ENCODE data around the gene BRD2. TPM values are rescaled to one million over a fixed set of nuclear protein-coding genes. Genes with fewer than 3 reads are reported as not detected.
A peak's percentile ranks its signal among the peaks of the same experiment; 100 is the strongest.

The BRD2 gene
- total RNA-seq, 1 donor from 2014 or later, result 166 TPM

DNA sequence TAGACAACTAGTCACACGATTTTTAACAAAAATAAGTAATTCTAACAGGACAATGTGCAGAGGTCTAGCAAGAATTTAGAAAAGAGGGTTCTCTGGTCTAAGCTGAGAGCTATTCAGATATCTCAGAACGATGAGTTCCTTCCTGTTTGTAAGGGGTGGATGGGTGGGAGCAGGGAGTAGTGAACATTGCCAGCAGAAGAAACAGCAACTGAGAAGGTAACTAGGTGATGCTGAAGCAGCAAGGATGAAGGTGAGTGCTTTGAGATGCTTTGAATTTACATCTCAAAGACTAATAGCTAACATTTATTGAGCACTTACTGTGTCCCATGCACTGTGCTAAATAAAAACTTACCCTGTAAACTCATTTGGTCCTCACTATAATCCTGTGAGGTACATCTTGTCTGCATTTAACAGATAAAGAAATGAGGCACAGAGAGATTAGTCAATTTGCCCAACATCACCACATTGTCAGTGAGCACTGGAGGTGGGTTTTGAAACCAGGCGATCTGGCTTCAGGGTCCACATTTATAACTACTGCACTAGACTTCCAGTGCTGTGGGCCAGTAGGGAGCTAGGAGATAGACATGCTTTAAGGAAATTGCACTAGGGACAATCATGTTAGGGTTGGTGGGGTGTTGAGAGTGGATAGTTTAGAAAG, 15.7 kb downstream of the BRD2 start:
- Mint-ChIP-seq H3K27ac (ENCODE audit: unreplicated experiment) (peak overlapping the region; percentile 24), H3K4me1 (ENCODE audit: unreplicated experiment) (peaks cover 1% of the 10 kb centered on the region), H3K27me3 (ENCODE audit: unreplicated experiment) (peaks cover 22% of the 10 kb centered on the region), H3K9me3 (ENCODE audit: unreplicated experiment) (no peaks in the 10 kb centered on the region), H3K36me3 (ENCODE audit: unreplicated experiment) (peaks cover 26% of the 10 kb centered on the region), H3K4me3 (ENCODE audit: unreplicated experiment) (no peak overlapping the region)
- TF ChIP-seq, protein P1, sequence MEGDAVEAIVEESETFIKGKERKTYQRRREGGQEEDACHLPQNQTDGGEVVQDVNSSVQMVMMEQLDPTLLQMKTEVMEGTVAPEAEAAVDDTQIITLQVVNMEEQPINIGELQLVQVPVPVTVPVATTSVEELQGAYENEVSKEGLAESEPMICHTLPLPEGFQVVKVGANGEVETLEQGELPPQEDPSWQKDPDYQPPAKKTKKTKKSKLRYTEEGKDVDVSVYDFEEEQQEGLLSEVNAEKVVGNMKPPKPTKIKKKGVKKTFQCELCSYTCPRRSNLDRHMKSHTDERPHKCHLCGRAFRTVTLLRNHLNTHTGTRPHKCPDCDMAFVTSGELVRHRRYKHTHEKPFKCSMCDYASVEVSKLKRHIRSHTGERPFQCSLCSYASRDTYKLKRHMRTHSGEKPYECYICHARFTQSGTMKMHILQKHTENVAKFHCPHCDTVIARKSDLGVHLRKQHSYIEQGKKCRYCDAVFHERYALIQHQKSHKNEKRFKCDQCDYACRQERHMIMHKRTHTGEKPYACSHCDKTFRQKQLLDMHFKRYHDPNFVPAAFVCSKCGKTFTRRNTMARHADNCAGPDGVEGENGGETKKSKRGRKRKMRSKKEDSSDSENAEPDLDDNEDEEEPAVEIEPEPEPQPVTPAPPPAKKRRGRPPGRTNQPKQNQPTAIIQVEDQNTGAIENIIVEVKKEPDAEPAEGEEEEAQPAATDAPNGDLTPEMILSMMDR (IDR thresholded peaks at IDR 0.05), result no peak
- DNase-seq (ENCODE audit: extremely low spot score, unreplicated experiment), result no peak

DNA sequence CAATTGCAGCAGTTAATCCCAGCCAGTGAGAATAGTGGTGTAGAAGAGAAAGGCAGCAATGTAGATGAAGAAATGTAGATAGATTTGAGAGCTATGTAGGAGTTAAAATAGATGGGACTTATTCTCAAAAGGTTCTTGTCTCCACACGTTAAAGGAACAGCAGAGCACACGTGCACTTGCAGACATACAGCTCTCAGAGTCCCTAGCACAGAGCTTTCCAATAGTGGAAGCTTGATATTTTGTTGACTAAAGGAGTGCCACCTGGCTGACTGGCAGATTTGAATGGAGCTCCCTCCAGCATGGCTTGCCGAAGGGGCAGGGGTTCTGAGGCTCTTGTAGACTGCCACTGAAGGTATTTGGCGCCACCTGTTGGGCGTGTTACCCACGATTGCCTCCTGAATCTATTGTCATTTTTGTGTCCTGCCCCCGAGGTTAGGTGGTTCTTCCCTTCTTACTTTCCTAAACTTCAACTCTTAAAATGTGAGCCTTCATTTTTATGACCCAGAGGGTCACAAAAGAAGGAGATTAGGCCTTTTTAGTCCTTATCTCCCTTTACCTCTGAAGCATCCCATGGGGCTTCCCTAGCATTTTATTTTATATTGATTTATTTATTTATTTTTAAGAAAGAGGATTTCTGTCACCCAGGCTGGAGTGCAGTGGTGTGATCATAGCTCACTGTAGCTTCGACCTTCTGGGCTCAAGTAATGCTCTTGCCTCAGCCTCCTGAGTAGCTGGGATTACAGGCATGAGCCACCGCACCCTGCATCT, 16.4 kb downstream of the BRD2 start:
- no peak overlapping the region for H3K4me3 Mint-ChIP-seq (ENCODE audit: unreplicated experiment)
- DNase-seq (ENCODE audit: extremely low spot score, unreplicated experiment), result peak; percentile 91
- H3K27ac Mint-ChIP-seq (ENCODE audit: unreplicated experiment), result no peak overlapping the region
- H3K9me3 Mint-ChIP-seq (ENCODE audit: unreplicated experiment), result no peaks in the 10 kb centered on the region
- H3K36me3 Mint-ChIP-seq (ENCODE audit: unreplicated experiment), result peaks cover 22% of the 10 kb centered on the region
- H3K4me1 Mint-ChIP-seq (ENCODE audit: unreplicated experiment), result peaks cover 1% of the 10 kb centered on the region
- TF ChIP-seq, protein P1 (IDR thresholded peaks at IDR 0.05), result peak; percentile 93
- H3K27me3 Mint-ChIP-seq (ENCODE audit: unreplicated experiment), result peaks cover 28% of the 10 kb centered on the region

DNA sequence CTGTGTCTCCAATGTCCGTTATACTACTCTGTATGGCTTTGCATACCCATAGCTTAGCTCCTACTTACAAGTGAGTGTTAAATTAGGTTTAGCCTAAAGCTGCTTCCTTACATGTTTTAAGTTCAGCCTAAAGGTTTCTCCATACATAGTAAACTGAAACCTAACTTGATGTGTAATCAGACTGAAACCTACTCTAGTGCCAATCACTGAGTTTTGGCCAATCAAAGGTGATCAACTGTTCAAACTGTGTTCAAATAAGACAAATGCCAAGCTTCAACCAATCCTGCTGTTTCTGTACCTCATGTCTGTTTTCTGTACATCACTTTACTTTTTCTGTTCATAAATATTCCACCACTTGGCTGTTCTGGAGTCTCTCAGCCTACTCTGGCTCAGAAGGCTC, 21.0 kb downstream of the BRD2 start:
- Mint-ChIP-seq H3K9me3 (ENCODE audit: unreplicated experiment) (peaks cover 6% of the 10 kb centered on the region), H3K4me3 (ENCODE audit: unreplicated experiment) (no peak overlapping the region), H3K4me1 (ENCODE audit: unreplicated experiment) (no peaks in the 10 kb centered on the region), H3K27me3 (ENCODE audit: unreplicated experiment) (peaks cover 57% of the 10 kb centered on the region), H3K27ac (ENCODE audit: unreplicated experiment) (no peak overlapping the region), H3K36me3 (ENCODE audit: unreplicated experiment) (no peaks in the 10 kb centered on the region)
- TF ChIP-seq, protein P1 (IDR thresholded peaks at IDR 0.05), result no peak
- no peak for DNase-seq (ENCODE audit: extremely low spot score, unreplicated experiment)

DNA sequence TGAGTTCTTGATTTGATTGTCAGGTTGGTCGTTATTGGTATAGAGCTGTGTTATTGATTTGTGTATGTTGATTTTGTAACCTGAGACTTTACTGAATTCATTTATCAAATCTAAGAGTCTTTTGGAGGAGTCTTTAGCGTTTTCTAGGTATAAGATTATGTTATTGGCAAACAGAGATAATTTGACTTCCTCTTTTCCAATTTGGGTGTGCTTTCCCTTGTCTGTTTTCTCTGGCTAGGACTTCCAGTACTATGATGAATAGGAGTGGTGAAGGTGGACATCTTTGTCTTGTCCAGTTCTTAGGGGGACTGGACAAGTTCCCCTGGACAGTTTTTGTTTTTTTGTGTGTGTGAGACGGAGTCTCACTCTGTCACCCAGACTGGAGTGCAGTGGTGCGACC, 23.6 kb downstream of the BRD2 start:
- no peak for DNase-seq (ENCODE audit: extremely low spot score, unreplicated experiment)
- no peak overlapping the region for H3K27ac Mint-ChIP-seq (ENCODE audit: unreplicated experiment)

More for the DNA sequence above, 23.6 kb downstream of the BRD2 start:
- Mint-ChIP-seq H3K9me3 (ENCODE audit: unreplicated experiment) (peaks cover 6% of the 10 kb centered on the region), H3K36me3 (ENCODE audit: unreplicated experiment) (no peaks in the 10 kb centered on the region), H3K4me3 (ENCODE audit: unreplicated experiment) (no peak overlapping the region), H3K4me1 (ENCODE audit: unreplicated experiment) (no peaks in the 10 kb centered on the region), H3K27me3 (ENCODE audit: unreplicated experiment) (peaks cover 68% of the 10 kb centered on the region)
- TF ChIP-seq, protein P1 (IDR thresholded peaks at IDR 0.05), result no peak
